HepG2 (cell line): ENCODE results near the gene YLPM1. TPM values are rescaled to one million over a fixed set of nuclear protein-coding genes. Genes with fewer than 3 reads are reported as not detected.

Experiments used
- ATAC-seq: fragments of 200-7000 bp; cut with Tn5 transposase; 3 replicates; pipeline ENCODE4 v1.9.1; 2020; ENCODE audit warnings: mild to moderate bottlenecking, moderate library complexity
- BruUV-seq: library from RNA; stranded (reverse); fragments of 400-500 nt; replicated peaks from 2 replicates; lab custom pipeline; 2021; lab: Mats Ljungman, UMichigan
- CTCF ChIA-PET: fragments of 300-600 bp; formaldehyde crosslinking; extraction: SDS; loops from one replicate; lab custom pipeline; 2021; ENCODE audit warnings: low total read pairs, inconsistent platforms, low intra/inter-chr PET ratio; lab: Yijun Ruan, JAX
- POLR2A ChIA-PET: fragments of 350-600 bp; sonication (Branson Sonifier 250); formaldehyde crosslinking; loops from one replicate; lab custom pipeline; 2020; ENCODE audit warnings: antibody characterized with exemption, inconsistent platforms; lab: Yijun Ruan, JAX
- DNase-seq: peaks from one replicate; pipeline ENCODE4 v3.0.0-alpha.2; 2015; ENCODE audit warnings: low spot score
- FAIRE-seq: peaks from 3 replicates; lab custom pipeline; 2011; peaks lifted over from hg19 to GRCh38; lab: Jason Lieb, UNC
- H2AFZ ChIP-seq: one replicate; pipeline ENCODE4 v1.6.1; 2011; ENCODE audit warnings: low read length, inconsistent platforms
- H3K27ac ChIP-seq: fragments of 300-600 bp; 3 replicates; pipeline ENCODE4 v1.8.0; 2011; ENCODE audit warnings: mixed run types, mild to moderate bottlenecking, mixed read lengths, low read length, inconsistent platforms; ENCODE audit not compliant: insufficient read depth; ENCODE audit errors: extremely low read length
- H3K27me3 ChIP-seq, 2 experiments: fragments of 200-600 bp in 1 of 2; 2 replicates in 1 of 2; 3 replicates in 1 of 2; pipeline versions ENCODE4 v1.6.0 to v1.8.0; 2011; ENCODE audit warnings: low read length in 2 of 2, mild to moderate bottlenecking in 2 of 2, moderate library complexity in 2 of 2, inconsistent platforms in 1 of 2; ENCODE audit not compliant: insufficient read depth in 2 of 2, control insufficient read depth in 1 of 2
- H3K36me3 ChIP-seq, 2 experiments: fragments of 200-600 bp in 1 of 2; replicated peaks in 1 of 2; 2 replicates in 1 of 2; 3 replicates in 1 of 2; pipeline versions ENCODE4 v1.5.1 to v1.8.0; 2011; ENCODE audit warnings: low read length in 2 of 2, inconsistent platforms in 1 of 2; ENCODE audit not compliant: insufficient read depth in 2 of 2, control insufficient read depth in 1 of 2
- H3K4me1 ChIP-seq: 2 replicates; pipeline ENCODE4 v1.5.1; 2012; ENCODE audit warnings: low read length, inconsistent platforms; ENCODE audit not compliant: insufficient read depth
- H3K4me2 ChIP-seq: 2 replicates; pipeline ENCODE4 v1.6.0; 2011; ENCODE audit warnings: low read depth, low read length, inconsistent platforms
- H3K4me3 ChIP-seq, 3 experiments: fragments of 200-600 bp in 1 of 3; sonication (generic), shearing (Covaris generic) in 1 of 3; replicated peaks in 1 of 3; 2 replicates each; pipeline ENCODE4 v1.5.1; 2011 to 2016; ENCODE audit warnings: low read length in 3 of 3, inconsistent platforms in 2 of 3, low read depth in 2 of 3, mild to moderate bottlenecking in 2 of 3, control low read depth in 1 of 3, mixed read lengths in 1 of 3; ENCODE audit not compliant: insufficient read depth in 1 of 3
- H3K79me2 ChIP-seq: one replicate; pipeline ENCODE4 v1.6.1; 2011; ENCODE audit warnings: low read length, inconsistent platforms; ENCODE audit not compliant: insufficient read depth
- H3K9ac ChIP-seq: 2 replicates; pipeline ENCODE4 v1.6.0; 2011; ENCODE audit warnings: mild to moderate bottlenecking, low read depth, low read length, inconsistent platforms; ENCODE audit not compliant: insufficient read depth
- H3K9me3 ChIP-seq: 2 replicates; pipeline ENCODE4 v1.5.1; 2012; ENCODE audit warnings: mild to moderate bottlenecking, low read length
- H4K20me1 ChIP-seq: 2 replicates; pipeline ENCODE4 v1.6.0; 2011; ENCODE audit warnings: inconsistent platforms, mild to moderate bottlenecking, low read length, moderate library complexity; ENCODE audit not compliant: insufficient read depth
- AGO2 ChIP-seq: fragments of 200-400 bp; formaldehyde crosslinking; optimal IDR thresholded peaks from 2 replicates; pipeline ENCODE3; 2017; ENCODE audit warnings: mild to moderate bottlenecking, low read depth, low read length, moderate library complexity
- CBX1 ChIP-seq: IDR thresholded peaks from one replicate; pipeline ENCODE4 v1.6.1; 2016; ENCODE audit warnings: antibody characterized with exemption, low read depth
- HNF4G ChIP-seq, 2 experiments: sonication (generic) in 1 of 2; formaldehyde crosslinking in 1 of 2; IDR thresholded peaks; 2 replicates each; pipeline versions ENCODE4 v1.4.0 to v1.6.1; 2011 to 2020; ENCODE audit warnings: borderline replicate concordance in 2 of 2, low read depth in 2 of 2, mild to moderate bottlenecking in 2 of 2, low read length in 1 of 2, missing genetic modification reagents in 1 of 2, moderate library complexity in 1 of 2
- HNRNPL ChIP-seq: fragments of 200-400 bp; formaldehyde crosslinking; IDR thresholded peaks from 2 replicates; pipeline ENCODE4 v1.6.1; 2017; ENCODE audit warnings: mild to moderate bottlenecking, low read depth, low read length
- KDM3A ChIP-seq: IDR thresholded peaks from 2 replicates; pipeline ENCODE4 v1.6.1; 2018; ENCODE audit warnings: low read depth, missing compliant biosample characterization
- KDM5A ChIP-seq: fragments of 200-600 bp; sonication (generic); IDR thresholded peaks from 2 replicates; pipeline ENCODE4 v1.7.0; 2018; ENCODE audit warnings: antibody characterized with exemption, mild to moderate bottlenecking, low read length, borderline replicate concordance
- MED1 ChIP-seq: sonication (generic); formaldehyde crosslinking; IDR thresholded peaks from 2 replicates; pipeline ENCODE4 v1.4.0; 2020; ENCODE audit warnings: missing genetic modification reagents
- MIER3 ChIP-seq: IDR thresholded peaks from 2 replicates; pipeline ENCODE4 v1.6.1; 2016; ENCODE audit warnings: missing compliant biosample characterization, borderline replicate concordance
- MXI1 ChIP-seq: IDR thresholded peaks from 3 replicates; pipeline ENCODE4 v1.6.1; 2012; ENCODE audit warnings: low read depth, low read length, inconsistent platforms, borderline replicate concordance
- RBFOX2 ChIP-seq: fragments of 200-400 bp; formaldehyde crosslinking; IDR thresholded peaks from 2 replicates; pipeline ENCODE4 v1.6.1; 2017; ENCODE audit warnings: low read depth, mild to moderate bottlenecking, low read length
- RCOR2 ChIP-seq: IDR thresholded peaks from 2 replicates; pipeline ENCODE4 v1.6.1; 2016; ENCODE audit warnings: missing biosample characterization, missing genetic modification reagents
- SKI ChIP-seq: fragments of 450-650 bp; IDR thresholded peaks from one replicate; pipeline ENCODE4 v1.6.1; 2018; ENCODE audit warnings: mild to moderate bottlenecking; ENCODE audit not compliant: partially characterized antibody
- SMAD1 ChIP-seq: sonication (generic); formaldehyde crosslinking; IDR thresholded peaks from 2 replicates; pipeline ENCODE4 v1.4.0; 2020; ENCODE audit warnings: missing genetic modification reagents, low read depth, mild to moderate bottlenecking, borderline replicate concordance
- SNRNP70 ChIP-seq: fragments of 200-400 bp; formaldehyde crosslinking; IDR thresholded peaks from 2 replicates; pipeline ENCODE4 v1.6.1; 2017; ENCODE audit warnings: mild to moderate bottlenecking, low read depth, low read length, moderate library complexity
- SSRP1 ChIP-seq: IDR thresholded peaks from 2 replicates; pipeline ENCODE4 v1.6.1; 2016; ENCODE audit warnings: control low read depth
- TMF1 ChIP-seq: sonication (generic); formaldehyde crosslinking; IDR thresholded peaks from 2 replicates; pipeline ENCODE4 v1.8.1; 2022; ENCODE audit warnings: low read depth, missing genetic modification reagents
- ZNF430 ChIP-seq: sonication (generic); formaldehyde crosslinking; IDR thresholded peaks from 2 replicates; pipeline ENCODE4 v1.9.0; 2021; ENCODE audit warnings: mild to moderate bottlenecking, missing genetic modification reagents
- ZNF547 ChIP-seq: sonication (generic); formaldehyde crosslinking; IDR thresholded peaks from 2 replicates; pipeline ENCODE4 v1.5.1; 2020; ENCODE audit warnings: mild to moderate bottlenecking, missing genetic modification reagents
- ZNF607 ChIP-seq: sonication (generic); formaldehyde crosslinking; IDR thresholded peaks from 2 replicates; pipeline ENCODE4 v1.5.1; 2020; ENCODE audit warnings: missing genetic modification reagents, mild to moderate bottlenecking, borderline replicate concordance
- WGBS: methylation state at CpG from one replicate; pipeline ENCODE4 v1.1.6; 2017; ENCODE audit warnings: low lambda C conversion rate; 5-methylcytosine and 5-hydroxymethylcytosine counted together
- in situ Hi-C: cut with HindIII; loops from 2 replicates; pipeline ENCODE4 v1.10.0; 2017; ENCODE audit warnings: low pct_unique_long_range_greater_than_20kb; ENCODE audit not compliant: extremely low pct_ligation_motif_present
- intact Hi-C: fragments of 100-400 bp; cut with micrococcal nuclease; formaldehyde crosslinking; loops from one replicate; pipeline ENCODE4 v1.10.0; 2022; ENCODE audit not compliant: unreplicated experiment
- polyA plus RNA-seq, 8 experiments: library from polyadenylated mRNA; depleted of rRNA in 3 of 8; stranded (reverse) in 7 of 8; unstranded in 1 of 8; fragments of >200 nt; fragmentation: Illumina TruSeq in 4 of 8; extraction: Trizol in 4 of 8; gene quantifications; 2 replicates each; pipeline versions ENCODE4 v1.2.1 to v1.2.3, GENCODE V29; 2011 to 2016; ENCODE audit warnings: low read depth in 4 of 8, missing spikeins in 1 of 8, mixed read lengths in 1 of 8; ENCODE audit not compliant: insufficient read depth in 1 of 8
- total RNA-seq, 5 experiments: library from RNA; depleted of rRNA; stranded (reverse); fragments of >200 nt; fragmentation: Illumina TruSeq; extraction: Trizol; gene quantifications; 2 replicates each; pipeline ENCODE4 v1.2.3, GENCODE V29; 2016; ENCODE audit warnings: low read depth in 1 of 5
- TF ChIP-seq, protein P1 (sequence below): sonication (generic); formaldehyde crosslinking; IDR thresholded peaks from 2 replicates; pipeline ENCODE4 v1.4.0; 2020; ENCODE audit warnings: missing genetic modification reagents
- TF ChIP-seq, protein P2 (sequence below): sonication (generic); formaldehyde crosslinking; IDR thresholded peaks from 2 replicates; pipeline ENCODE4 v1.4.0; 2020; ENCODE audit warnings: missing genetic modification reagents, mild to moderate bottlenecking, borderline replicate concordance
- TF ChIP-seq, protein P3 (sequence below): sonication (generic); formaldehyde crosslinking; IDR thresholded peaks from 2 replicates; pipeline ENCODE4 v1.4.0; 2020; ENCODE audit warnings: mild to moderate bottlenecking, missing genetic modification reagents

YLPM1 gene
- total and polyA plus RNA-seq, 2 of the 13 experiments (the other 11 are each of a cell fraction or from before 2014, with no cell fraction given): 6.7 to 21.9 TPM

DNA sequence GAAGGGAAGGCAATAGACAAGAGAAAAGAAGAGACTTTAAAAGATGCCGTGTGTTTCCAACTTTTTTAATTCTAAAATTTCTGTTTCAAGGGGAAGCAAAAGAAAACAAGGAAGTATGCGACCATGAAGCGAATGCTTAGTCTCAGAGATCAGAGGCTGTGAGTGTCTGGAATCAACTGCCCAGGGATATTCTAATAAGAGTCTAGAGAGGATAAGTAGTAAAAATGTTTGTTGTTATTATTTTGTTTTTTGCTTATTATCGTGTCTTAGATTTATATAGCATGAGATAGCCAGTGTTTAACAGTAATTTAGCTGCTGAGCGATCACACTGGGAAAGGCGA, 49.8 kb upstream of the YLPM1 start:
- no peak for FAIRE-seq
- H3K79me2 ChIP-seq: peaks cover 59% of the 10 kb centered on the region
- in situ Hi-C loops: no loop called here
- H3K9me3 ChIP-seq: no peaks in the 10 kb centered on the region
- H3K27me3 ChIP-seq: no peaks in the 10 kb centered on the region; a peak in 1 of 5 replicates
- H3K36me3 ChIP-seq: peaks cover 1 to 17% of the 10 kb centered on the region in 2 experiments; a peak in 3 of 5 replicates
- DNase-seq: no peak
- H3K27ac ChIP-seq: peak overlapping the region; percentile 65
- no TSS peak for BruUV-seq
- ChIA-PET POLR2A (no interaction called here), CTCF (interaction anchor here (1.6 kb wide), 1 partner anchor 102 kb away, joined by 8 read pairs; the partner anchor contains the start of gene LTBP2)
- WGBS: 2% methylated on average over 6 of the region's 6 CpGs
- peak overlapping the region; percentile 90 for H3K9ac ChIP-seq
- peak overlapping the region; percentile 91 for H2AFZ ChIP-seq
- intact Hi-C loops: loop anchor here (1.0 to 2.0 kb wide), 2 partner anchors 49 to 104 kb away; partner anchors contain the start of gene YLPM1
- peaks cover 38% of the 10 kb centered on the region for H3K4me1 ChIP-seq
- H4K20me1 ChIP-seq: no peaks in the 10 kb centered on the region
- peak overlapping the region; percentile 92 for H3K4me2 ChIP-seq
- H3K4me3 ChIP-seq: peak overlapping the region; percentile 84 to 92 (median 86)
- no peak; the same call in 1 of the 3 replicates for ATAC-seq
- TF ChIP-seq SMAD1: no peak
- no peak for TF ChIP-seq HNRNPL
- TF ChIP-seq KDM3A (CRISPR knock-in tag): no peak
- TF ChIP-seq SKI: no peak
- TF ChIP-seq, protein P1, sequence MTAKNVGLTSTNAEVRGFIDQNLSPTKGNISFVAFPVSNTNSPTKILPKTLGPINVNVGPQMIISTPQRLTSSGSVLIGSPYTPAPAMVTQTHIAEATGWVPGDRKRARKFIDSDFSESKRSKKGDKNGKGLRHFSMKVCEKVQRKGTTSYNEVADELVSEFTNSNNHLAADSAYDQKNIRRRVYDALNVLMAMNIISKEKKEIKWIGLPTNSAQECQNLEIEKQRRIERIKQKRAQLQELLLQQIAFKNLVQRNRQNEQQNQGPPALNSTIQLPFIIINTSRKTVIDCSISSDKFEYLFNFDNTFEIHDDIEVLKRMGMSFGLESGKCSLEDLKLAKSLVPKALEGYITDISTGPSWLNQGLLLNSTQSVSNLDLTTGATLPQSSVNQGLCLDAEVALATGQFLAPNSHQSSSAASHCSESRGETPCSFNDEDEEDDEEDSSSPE (CRISPR knock-in tag): no peak
- TF ChIP-seq KDM5A: peak; percentile 13; the same call in 1 of the 2 replicates
- TF ChIP-seq ZNF430 (CRISPR knock-in tag): no peak
- TF ChIP-seq, protein P2, sequence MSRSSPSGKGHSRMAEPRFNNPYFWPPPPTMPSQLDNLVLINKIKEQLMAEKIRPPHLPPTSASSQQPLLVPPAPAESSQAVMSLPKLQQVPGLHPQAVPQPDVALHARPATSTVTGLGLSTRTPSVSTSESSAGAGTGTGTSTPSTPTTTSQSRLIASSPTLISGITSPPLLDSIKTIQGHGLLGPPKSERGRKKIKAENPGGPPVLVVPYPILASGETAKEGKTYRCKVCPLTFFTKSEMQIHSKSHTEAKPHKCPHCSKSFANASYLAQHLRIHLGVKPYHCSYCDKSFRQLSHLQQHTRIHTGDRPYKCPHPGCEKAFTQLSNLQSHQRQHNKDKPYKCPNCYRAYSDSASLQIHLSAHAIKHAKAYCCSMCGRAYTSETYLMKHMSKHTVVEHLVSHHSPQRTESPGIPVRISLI (CRISPR knock-in tag): no peak
- TF ChIP-seq MIER3 (CRISPR knock-in tag): no peak
- TF ChIP-seq, protein P3, sequence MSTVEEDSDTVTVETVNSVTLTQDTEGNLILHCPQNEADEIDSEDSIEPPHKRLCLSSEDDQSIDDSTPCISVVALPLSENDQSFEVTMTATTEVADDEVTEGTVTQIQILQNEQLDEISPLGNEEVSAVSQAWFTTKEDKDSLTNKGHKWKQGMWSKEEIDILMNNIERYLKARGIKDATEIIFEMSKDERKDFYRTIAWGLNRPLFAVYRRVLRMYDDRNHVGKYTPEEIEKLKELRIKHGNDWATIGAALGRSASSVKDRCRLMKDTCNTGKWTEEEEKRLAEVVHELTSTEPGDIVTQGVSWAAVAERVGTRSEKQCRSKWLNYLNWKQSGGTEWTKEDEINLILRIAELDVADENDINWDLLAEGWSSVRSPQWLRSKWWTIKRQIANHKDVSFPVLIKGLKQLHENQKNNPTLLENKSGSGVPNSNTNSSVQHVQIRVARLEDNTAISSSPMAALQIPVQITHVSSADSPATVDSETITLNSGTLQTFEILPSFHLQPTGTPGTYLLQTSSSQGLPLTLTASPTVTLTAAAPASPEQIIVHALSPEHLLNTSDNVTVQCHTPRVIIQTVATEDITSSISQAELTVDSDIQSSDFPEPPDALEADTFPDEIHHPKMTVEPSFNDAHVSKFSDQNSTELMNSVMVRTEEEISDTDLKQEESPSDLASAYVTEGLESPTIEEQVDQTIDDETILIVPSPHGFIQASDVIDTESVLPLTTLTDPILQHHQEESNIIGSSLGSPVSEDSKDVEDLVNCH: no peak
- 0 out of 2 replicates have a peak, but pooled peaks have one; percentile 2 for TF ChIP-seq RBFOX2
- TF ChIP-seq TMF1 (CRISPR knock-in tag): no peak
- no peak for TF ChIP-seq MXI1
- TF ChIP-seq AGO2: no peak
- no peak for TF ChIP-seq SNRNP70
- TF ChIP-seq SSRP1 (CRISPR knock-in tag): no peak
- no peak for TF ChIP-seq ZNF607 (CRISPR knock-in tag)
- no peak for TF ChIP-seq MED1 (CRISPR knock-in tag)
- no peak for TF ChIP-seq RCOR2
- no peak for TF ChIP-seq HNF4G (IDR thresholded peaks at IDR 0.05; ENCODE audit: borderline replicate concordance, low read depth, low read length)
- TF ChIP-seq HNF4G (CRISPR knock-in tag; IDR thresholded peaks at IDR 0.05; ENCODE audit: borderline replicate concordance, low read depth): no peak
- TF ChIP-seq CBX1: no peak
- TF ChIP-seq ZNF547: no peak
